ENCODE measurements around the gene CDS2.

The CDS2 gene

GRCh38 chr20:5119435-5120184, 7.2 kb upstream of the CDS2 start, which contains the start of gene PCNA:
Gene PCNA, minus strand, starts transcription at chr20:5119958. Its CDS starts 160 bp downstream, at chr20:5119798.
- peak; percentile 98 for DNase-seq (ENCODE audit: low spot score)

- DNase-seq (ENCODE audit: low spot score) = no peak
Observed at GRCh38 chr20:5120185-5120476, 6.7 kb upstream of the CDS2 start.

DNA sequence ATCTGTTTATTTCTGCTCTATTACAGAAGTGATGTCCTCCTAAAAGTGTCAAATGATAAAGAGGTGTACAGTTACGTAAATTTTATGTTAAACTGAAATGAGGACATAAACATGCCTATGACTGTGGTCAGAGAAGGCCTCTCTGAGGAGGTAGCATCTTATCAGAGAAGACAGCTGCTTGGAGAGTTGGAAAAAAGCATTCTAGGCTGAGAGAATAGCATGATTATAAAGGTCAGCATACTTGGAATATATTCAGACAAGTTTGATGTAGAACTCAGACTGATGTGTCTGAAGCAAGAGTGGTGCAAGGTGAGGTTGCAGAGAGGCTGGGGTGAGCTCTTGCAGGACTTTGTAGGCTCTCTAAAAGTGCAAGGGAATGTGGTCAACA, 3.9 kb upstream of the CDS2 start:
- no peak for DNase-seq (ENCODE audit: low spot score)

DNA sequence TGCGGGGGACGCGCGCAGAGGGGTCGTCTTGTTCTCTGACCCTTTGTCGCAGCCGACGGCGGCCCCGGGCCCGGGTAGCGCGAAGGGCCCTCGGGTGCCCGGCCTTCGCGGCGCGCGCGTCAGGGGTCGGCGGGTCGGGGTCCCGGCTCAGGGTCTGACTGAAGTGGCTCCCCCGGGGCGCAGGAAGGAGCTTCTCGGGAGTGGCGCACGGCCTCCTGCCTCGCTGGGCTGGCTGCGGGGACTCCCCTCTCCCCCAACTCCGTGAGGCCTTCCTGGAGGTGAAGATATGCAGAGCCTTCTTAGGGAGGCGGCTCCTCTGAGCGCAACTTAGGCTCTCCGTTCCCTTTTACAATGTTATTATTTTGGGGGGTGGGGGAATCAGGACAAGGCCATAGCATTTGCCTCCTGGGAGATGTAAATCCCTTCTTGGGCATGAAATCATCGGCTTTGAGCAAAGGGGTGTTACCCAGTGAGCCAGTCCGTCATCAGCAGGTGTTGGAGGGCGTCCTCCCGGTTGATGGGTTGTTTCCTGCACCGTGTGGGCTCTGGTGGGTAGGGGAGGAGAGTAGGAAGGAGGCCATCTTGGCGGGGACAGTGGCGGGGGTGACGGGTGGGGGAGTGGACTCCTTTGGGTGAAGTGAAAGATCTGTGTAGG, 523 bp downstream of the CDS2 start:
- no peak for DNase-seq (ENCODE audit: low spot score)

GRCh38 chr20:5127859-5128424, 1.1 kb downstream of the CDS2 start:
- DNase-seq (ENCODE audit: low spot score) = no peak

- no peak for DNase-seq (ENCODE audit: low spot score)
Observed at GRCh38 chr20:5128886-5129285, 2.1 kb downstream of the CDS2 start.

DNA sequence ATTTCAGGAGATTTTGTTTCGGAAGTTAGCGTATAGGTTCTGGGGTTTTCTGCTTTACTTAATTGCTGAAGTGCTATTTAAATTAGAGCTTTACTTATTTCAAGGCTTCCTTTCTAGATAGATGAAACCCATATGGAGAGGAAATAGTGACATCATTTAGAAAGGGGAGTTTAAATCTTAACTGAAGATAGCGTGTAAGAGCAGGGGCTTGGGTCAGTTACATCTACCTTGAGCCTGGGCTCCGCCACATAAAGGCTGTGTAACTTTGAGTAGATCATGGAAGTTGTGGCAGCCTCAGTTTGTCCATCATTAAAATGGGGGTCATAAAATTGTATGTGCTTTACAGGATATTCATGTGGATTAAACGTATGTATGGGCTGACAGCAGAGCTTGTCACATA, 4.7 kb downstream of the CDS2 start:
- DNase-seq (ENCODE audit: low spot score) = no peak

GRCh38 chr20:5133998-5134397, 7.2 kb downstream of the CDS2 start:
- no peak for DNase-seq (ENCODE audit: low spot score)

DNA sequence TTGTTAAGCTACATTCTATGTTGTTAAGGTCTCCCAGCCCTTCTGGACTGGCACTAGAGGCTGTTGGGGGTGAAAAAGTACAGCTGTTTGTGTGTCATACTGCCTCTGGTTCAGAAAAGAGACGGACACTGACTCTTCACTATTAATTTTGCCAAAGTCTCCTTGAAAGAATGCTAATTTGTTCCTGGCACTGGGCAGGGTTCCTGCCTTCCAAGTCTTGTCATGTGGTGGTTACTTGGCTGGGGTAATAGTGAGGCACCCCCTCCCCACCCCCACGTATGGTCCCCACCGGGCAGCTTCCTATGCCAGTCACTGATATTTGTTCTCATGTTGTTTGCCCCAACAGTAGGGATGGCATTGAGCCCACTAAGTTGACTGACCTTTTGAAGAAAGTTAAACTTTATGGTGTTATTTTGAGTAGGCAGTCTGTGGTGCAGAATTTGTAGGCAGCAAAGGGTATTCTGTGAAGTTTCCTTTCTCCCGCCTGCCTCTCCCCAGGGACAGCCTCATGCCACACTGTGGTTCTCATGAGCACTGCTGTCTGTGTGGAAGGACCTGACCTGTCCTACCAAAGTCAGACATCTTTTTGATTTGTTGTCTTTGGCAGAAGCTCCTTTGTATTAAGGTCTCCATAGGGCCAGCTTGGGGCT, 8.7 kb downstream of the CDS2 start:
- no peak for DNase-seq (ENCODE audit: low spot score)

DNA sequence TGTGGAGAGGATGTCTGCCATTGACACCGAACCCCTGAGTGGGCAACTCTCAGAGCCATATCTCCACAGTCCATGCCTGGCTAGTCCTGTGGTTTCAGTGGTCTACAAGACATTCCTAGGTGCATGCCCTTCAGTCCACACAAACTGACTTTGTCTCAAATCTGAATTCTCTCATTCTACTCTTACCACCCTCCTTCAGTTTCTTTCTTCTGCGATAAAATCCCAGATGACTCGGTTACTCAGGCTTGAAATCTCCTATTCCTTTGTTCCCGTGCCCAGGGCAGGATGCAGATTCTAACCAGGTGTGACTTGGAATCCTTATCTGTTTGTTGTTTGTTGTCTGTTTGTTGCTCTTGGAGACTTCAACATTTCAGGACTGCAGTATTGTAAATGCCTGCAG, 9.3 kb downstream of the CDS2 start:
- DNase-seq (ENCODE audit: low spot score) = no peak

DNA sequence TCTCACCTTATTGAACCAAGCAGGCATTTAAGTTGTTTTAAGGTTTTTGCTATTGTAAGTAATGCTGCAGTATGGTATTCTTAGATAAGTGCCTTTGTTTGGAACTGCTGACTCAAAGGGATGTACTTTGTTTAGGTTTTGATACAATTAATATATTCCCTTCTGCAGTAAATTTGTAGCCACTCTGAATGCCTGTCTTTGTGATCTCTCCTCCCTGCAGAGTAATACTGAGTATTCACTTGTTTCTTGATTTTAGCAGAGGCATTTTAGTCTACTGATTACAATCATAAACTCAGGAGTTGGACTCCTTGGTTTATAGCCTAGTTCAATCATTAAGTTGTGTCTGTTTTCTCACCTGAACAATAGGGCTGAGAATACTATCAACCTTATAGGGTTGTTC, 13.4 kb downstream of the CDS2 start:
- peak; percentile 39 for DNase-seq (ENCODE audit: low spot score)

- DNase-seq (ENCODE audit: low spot score) = no peak
Observed at GRCh38 chr20:5141615-5142014, 14.8 kb downstream of the CDS2 start.

GRCh38 chr20:5143851-5144250, 17.0 kb downstream of the CDS2 start:
- no peak for DNase-seq (ENCODE audit: low spot score)

DNA sequence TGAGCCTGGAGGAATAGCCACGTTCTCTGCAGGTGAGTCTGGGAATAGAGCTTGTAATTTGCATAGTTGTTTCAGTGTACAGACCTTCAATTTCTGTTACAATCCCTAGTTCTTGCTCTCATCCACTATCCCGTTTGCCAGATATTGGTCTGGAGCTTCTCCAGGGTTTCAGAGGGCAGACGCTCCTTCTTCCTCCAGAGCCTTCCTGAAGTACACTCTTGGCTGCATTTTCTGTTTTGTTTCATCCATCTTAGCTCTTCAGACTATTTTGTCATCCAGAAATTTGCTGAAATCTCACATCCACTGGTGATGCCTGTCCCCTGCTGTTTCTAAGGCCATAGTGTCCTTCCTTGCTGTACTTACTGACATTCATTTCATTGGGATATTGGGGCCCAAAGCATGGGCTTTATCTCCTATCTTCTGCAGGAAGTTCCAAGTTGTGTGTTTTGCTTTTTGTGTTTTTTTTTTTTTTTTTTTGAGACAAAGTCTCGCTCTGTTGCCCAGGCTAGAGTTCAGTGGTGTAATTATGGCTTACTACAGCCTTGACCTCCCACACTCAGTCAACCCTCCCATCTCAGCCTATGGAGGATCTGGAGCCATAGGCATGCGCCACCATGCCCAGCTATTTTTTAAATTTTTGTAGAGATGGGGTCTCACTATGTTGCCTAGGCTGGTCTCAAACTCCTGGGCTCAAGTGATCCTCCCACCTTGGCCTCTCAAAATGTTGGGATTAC, 18.7 kb downstream of the CDS2 start:
- no peak for DNase-seq (ENCODE audit: low spot score)

GRCh38 chr20:5146099-5146668, 19.4 kb downstream of the CDS2 start:
- no peak for DNase-seq (ENCODE audit: low spot score)

- DNase-seq (ENCODE audit: low spot score) = no peak
Observed at GRCh38 chr20:5146871-5147592, 20.2 kb downstream of the CDS2 start.

DNA sequence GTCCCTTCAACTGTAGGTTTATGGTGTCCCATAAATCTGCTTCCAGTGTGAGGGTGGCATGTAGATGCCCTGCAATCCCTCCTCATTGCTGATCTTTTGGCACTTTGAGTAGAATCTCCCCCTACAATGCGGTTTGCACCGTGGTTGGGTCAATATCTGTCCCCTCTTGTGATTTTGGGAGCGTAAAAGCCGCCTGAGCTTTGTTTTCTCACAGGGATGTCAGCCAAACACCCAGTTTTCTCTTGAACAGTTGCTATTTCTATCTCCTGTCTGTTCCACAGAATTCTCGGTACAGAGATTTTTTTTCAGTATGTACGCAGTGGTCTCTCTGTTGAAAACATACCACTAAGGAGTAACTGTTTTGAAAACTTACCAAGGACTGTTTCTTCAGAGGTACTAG, 21.8 kb downstream of the CDS2 start:
- no peak for DNase-seq (ENCODE audit: low spot score)

DNA sequence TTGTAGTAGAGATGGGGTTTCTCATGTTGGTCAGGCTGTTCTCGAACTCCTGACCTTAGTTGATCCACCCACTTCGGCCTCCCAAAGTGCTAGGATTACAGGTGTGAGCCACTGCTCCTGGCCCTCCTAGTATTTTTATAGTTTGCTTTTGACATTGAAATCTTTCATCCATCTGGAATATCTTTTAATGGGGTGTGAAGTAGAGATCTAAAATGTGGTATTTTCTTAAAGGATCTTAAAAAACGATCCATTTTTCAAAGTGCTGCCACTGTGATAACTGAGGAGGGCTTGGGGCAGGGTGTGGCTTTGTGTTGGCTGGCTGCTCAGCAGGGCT, 23.1 kb downstream of the CDS2 start:
- no peak for DNase-seq (ENCODE audit: low spot score)

GRCh38 chr20:5150226-5151076, 23.6 kb downstream of the CDS2 start:
- DNase-seq (ENCODE audit: low spot score) = no peak

GRCh38 chr20:5153152-5153467, 26.3 kb downstream of the CDS2 start:
- no peak for DNase-seq (ENCODE audit: low spot score)
